NOMO-1 treated with dmso at 0.1 percent for 144 hours (cell line): ENCODE measurements around the gene SLCO4C1.

Experiments used
- DNase-seq: peaks from one replicate; lab custom pipeline; 2025; ENCODE audit not compliant: unreplicated experiment; lab: John Stamatoyannopoulos, UW

SLCO4C1 gene

GRCh38 chr5:102296178-102296817 lies at the start of gene SLCO4C1:
SLCO4C1 (minus strand) TSS chr5:102296284; CDS start chr5:102296262, 22 bp downstream.
- peak; percentile 96 for DNase-seq

- DNase-seq: no peak
Measured at GRCh38 chr5:102341681-102342288, 45.7 kb upstream of the SLCO4C1 start.

GRCh38 chr5:102324714-102325113 lies 28.6 kb upstream of the SLCO4C1 start:
- no peak for DNase-seq

GRCh38 chr5:102318801-102319200 lies 22.7 kb upstream of the SLCO4C1 start:
- peak; percentile 7 for DNase-seq

- no peak for DNase-seq
Measured at GRCh38 chr5:102314328-102314727, 18.2 kb upstream of the SLCO4C1 start.

- no peak for DNase-seq
Measured at GRCh38 chr5:102313912-102314311, 17.8 kb upstream of the SLCO4C1 start.

- no peak for DNase-seq
Measured at GRCh38 chr5:102312586-102313370, 16.7 kb upstream of the SLCO4C1 start.

GRCh38 chr5:102309586-102309985 lies 13.5 kb upstream of the SLCO4C1 start:
- DNase-seq: no peak

GRCh38 chr5:102307232-102307631 lies 11.1 kb upstream of the SLCO4C1 start:
- no peak for DNase-seq

- no peak for DNase-seq
Measured at GRCh38 chr5:102306121-102306520, 10.0 kb upstream of the SLCO4C1 start.

GRCh38 chr5:102295534-102296177 lies 428 bp downstream of the SLCO4C1 start:
- peak; percentile 17 for DNase-seq

- DNase-seq: no peak
Measured at GRCh38 chr5:102294886-102295395, 1.1 kb downstream of the SLCO4C1 start.

GRCh38 chr5:102290004-102290403 lies 6.1 kb downstream of the SLCO4C1 start:
- no peak for DNase-seq

- no peak for DNase-seq
Measured at GRCh38 chr5:102289251-102289899, 6.7 kb downstream of the SLCO4C1 start.

GRCh38 chr5:102288630-102289029 lies 7.5 kb downstream of the SLCO4C1 start:
- DNase-seq: no peak

GRCh38 chr5:102286476-102286875 lies 9.6 kb downstream of the SLCO4C1 start:
- DNase-seq: peak; percentile 41

- DNase-seq: peak; percentile 57
Measured at GRCh38 chr5:102283102-102283797, 12.8 kb downstream of the SLCO4C1 start.

GRCh38 chr5:102279711-102280110 lies 16.4 kb downstream of the SLCO4C1 start:
- peak; percentile 9 for DNase-seq

GRCh38 chr5:102278231-102278630 lies 17.9 kb downstream of the SLCO4C1 start:
- DNase-seq: peak; percentile 8

GRCh38 chr5:102277144-102277543 lies 18.9 kb downstream of the SLCO4C1 start:
- DNase-seq: peak; percentile 21
